Coronary artery (tissue), 2 donors: ENCODE data around the gene PIKFYVE.
"Not testable (repeated sequence)": the region's sequence is repeated elsewhere in the genome, so short reads cannot be mapped to it uniquely, and the experiment has no call there.

Experiments used
- DNase-seq: peaks from one replicate; pipeline ENCODE4 v3.0.0-alpha.2; 2017; ENCODE audit warnings: low spot score
- H3K27ac ChIP-seq, 2 donors: fragments of 200-600 bp; sonication (generic); one replicate each; pipeline ENCODE4 v1.5.1; 2016 to 2019
- H3K4me3 ChIP-seq: fragments of 200-600 bp; sonication (generic); 2 replicates; pipeline ENCODE4 v1.5.1; 2016; ENCODE audit warnings: mild to moderate bottlenecking, moderate library complexity
- TF ChIP-seq, protein P1 (sequence below): fragments of 200-600 bp; sonication (generic); IDR thresholded peaks from one replicate; pipeline ENCODE4 v1.5.1; 2019; ENCODE audit warnings: antibody characterized with exemption

PIKFYVE gene

DNA sequence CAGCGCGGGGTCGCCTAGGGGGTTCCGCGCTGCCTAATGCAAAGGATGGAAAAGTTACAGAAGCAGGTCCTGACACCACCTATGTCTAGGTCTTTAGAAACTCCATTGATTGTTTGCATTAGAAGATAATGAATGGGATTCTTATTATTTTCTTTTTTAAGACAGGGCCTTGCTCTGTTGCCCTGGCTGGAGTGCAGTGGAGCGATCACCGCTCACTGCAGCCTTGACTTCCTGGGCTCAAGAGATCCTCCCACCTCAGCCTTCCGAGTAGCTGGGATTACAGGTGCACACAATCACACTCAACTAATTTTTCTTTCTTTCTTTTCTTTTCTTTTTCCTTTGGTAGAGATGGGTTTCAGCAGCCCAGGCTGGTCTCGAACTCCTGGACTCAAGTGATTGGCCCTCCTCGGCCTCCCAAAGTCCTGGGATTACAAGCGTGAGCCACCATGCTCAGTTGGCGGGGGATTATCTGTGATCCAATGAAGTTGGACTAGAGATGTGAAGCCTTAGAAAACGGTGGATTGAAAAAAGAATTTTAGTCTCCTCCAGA lies 10.4 kb upstream of the PIKFYVE start:
- TF ChIP-seq, protein P1, sequence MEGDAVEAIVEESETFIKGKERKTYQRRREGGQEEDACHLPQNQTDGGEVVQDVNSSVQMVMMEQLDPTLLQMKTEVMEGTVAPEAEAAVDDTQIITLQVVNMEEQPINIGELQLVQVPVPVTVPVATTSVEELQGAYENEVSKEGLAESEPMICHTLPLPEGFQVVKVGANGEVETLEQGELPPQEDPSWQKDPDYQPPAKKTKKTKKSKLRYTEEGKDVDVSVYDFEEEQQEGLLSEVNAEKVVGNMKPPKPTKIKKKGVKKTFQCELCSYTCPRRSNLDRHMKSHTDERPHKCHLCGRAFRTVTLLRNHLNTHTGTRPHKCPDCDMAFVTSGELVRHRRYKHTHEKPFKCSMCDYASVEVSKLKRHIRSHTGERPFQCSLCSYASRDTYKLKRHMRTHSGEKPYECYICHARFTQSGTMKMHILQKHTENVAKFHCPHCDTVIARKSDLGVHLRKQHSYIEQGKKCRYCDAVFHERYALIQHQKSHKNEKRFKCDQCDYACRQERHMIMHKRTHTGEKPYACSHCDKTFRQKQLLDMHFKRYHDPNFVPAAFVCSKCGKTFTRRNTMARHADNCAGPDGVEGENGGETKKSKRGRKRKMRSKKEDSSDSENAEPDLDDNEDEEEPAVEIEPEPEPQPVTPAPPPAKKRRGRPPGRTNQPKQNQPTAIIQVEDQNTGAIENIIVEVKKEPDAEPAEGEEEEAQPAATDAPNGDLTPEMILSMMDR: no peak
- peak overlapping the region; percentile 95 for H3K4me3 ChIP-seq
- H3K27ac ChIP-seq: peak overlapping the region; percentile 22 to 87
- DNase-seq: no peak

DNA sequence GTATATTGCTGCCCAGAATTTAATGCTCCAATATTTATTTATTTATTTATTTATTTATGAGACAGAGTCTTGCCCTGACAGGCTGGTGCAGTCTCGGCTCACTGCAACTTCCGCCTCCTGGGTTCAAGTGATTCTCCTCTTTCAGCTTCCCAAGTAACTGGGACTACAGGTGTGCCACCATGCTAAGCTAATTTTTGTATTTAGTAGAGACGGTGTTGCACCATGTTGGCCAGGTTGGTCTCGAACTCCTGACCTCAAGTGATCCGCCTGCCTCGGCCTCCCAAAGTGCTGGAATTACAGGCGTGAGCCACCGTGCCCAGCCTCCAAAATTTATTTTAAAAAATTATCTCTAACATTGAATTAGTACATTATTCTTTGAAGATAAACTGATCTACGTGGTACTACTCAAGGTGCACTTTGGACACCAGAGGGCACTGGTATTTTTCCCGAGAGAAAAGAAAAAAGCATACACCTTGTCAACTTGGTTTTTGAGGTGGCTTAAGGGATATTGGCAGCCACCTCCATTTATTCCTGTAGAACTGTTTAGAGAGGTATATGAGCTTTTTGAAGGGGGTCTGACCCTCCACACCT lies 9.8 kb upstream of the PIKFYVE start:
- H3K4me3 ChIP-seq: no peak overlapping the region
- no peak overlapping the region for H3K27ac ChIP-seq
- TF ChIP-seq, protein P1: no peak
- no peak for DNase-seq

DNA sequence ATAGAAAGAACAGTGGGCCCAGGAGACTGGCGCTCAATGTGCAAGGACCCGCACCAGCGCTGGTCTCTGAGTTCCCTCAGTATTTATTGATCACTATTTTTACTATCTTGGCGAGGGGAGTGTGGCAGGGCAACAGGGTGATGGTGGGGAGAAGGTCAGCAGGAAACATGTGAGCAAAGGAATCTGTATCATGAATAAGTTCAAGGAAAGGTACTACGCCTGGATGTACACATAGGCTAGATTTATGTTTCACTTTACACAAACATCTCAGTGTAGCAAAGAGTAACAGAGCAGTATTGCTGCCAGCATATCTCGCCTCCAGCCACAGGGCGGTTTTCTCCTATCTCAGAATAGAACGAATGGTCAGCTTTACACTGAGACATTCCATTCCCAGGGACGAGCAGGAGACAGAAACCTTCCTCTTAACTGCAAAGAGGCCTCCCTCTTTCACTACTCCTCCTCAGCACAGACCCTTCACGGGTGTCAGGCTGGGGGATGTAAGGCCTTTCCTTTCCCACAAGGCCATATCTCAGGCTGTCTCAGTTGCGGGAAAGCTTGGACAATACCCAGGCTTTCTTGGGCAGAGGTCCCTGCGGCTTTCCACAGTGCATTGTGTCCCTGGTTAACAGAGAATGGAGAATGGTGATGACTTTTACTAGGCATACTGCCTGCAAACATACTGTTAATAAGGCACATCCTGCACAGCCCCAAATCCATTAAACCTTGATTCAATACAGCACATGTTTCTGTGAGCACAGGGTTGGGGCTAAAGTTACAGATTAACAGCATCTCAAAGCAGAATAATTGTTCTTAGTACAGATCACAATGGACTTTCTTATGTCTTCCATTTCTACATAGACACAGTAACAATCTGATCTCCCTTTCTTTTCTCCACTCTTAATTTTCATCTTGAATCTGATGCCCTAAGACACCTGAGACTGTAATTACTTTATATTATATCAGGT lies 8.9 kb upstream of the PIKFYVE start:
- not testable (repeated sequence) for DNase-seq, H3K4me3 ChIP-seq
- H3K27ac ChIP-seq: peak overlapping the region in 1 of 2 donors; percentile 24

DNA sequence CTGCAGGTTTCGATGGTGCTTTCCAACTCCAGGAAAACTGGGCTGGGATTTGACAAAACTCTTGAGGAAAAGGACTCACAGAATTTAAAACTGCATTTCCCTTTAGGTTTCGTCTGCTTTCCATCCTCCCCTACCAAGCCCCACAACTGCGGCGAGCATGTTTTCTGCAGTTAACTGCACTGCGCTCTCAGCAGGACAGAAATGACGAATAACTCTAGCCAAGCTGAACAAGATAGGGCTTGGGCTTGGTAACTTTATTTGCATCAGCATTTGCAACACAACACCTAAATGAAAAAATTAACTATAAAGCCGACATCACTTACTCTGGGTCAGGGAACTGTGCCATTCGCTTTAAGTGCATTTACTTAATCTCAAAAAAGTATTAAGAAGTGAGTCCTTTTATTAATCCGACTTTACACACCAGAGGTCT lies 669 bp upstream of the PIKFYVE start:
- DNase-seq: no peak

DNA sequence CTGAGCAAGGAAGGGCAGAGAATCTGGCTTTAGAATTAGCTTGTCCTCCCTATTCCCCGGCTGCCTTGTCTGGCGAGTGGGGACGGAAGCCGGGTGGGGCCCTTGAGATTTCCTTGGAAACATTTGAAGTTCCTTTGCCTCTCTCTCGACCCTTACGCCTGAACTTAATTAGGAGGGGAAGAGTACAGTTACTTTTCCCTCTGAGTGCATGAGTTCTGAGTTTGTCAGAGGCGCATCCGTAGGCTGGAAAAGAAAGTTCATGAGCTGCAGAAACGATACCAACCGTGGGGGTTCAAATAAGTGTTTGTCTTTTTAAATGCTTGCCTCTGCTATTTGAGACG lies 468 bp downstream of the PIKFYVE start:
- H3K27ac ChIP-seq: peak overlapping the region; percentile 97
- TF ChIP-seq, protein P1: no peak
- peak overlapping the region; percentile 95 for H3K4me3 ChIP-seq
- DNase-seq: no peak

More for the DNA sequence above, 669 bp upstream of the PIKFYVE start:
- Histone ChIP-seq H3K4me3 (peak overlapping the region; percentile 95), H3K27ac (peak overlapping the region; percentile 97)
- TF ChIP-seq, protein P1: no peak

DNA sequence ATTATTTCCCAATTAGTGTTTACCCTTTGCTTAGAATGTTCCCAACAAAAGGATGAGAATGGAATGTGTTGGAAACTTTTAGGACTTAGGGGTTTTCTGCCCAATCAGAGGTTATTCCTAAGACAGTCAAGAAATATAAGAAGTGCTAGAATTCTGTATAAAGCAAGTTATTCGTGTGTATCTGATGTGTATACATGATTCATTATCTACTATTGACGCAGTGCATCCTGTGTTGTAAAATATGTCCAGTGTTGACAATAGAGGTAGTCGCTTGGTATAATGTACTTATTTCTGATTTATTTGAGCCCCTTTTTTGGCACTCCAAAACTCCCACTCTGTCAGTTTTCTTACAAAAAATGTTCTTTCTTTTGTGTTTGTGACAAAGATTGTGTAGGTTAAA lies 881 bp downstream of the PIKFYVE start:
- TF ChIP-seq, protein P1: no peak
- peak overlapping the region; percentile 97 for H3K27ac ChIP-seq
- H3K4me3 ChIP-seq: peak overlapping the region; percentile 95
- DNase-seq: no peak

DNA sequence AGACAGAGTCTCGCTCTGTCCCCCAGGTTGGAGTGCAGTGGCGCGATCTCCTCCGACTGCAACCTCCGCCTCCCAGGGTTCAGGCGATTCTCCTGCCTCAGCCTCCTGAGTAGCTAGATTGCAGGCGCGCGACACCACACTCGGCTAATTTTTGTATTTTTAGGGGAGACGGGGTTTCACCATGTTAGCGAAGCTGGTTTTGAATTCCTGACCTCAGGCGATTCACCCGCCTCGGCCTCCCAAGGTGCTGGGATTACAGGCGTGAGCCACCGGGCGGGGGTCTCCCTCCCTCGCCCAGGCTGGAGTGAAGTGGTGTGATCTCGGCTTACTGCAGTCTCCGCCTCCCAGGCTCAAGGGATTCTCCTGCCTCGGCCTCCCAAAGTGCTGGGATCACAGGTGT lies 1.5 kb downstream of the PIKFYVE start:
- H3K4me3 ChIP-seq: peak overlapping the region; percentile 95
- not testable (repeated sequence) for DNase-seq, H3K27ac ChIP-seq
